MCF 10A (cell line): ENCODE results near the gene KRTAP5-2. TPM values are rescaled to one million over a fixed set of nuclear protein-coding genes. Genes with fewer than 3 reads are reported as not detected.

Experiments
- BruUV-seq: library from RNA; stranded (reverse); fragments of 400-500 nt; replicated peaks from 2 replicates; lab custom pipeline; 2021; lab: Mats Ljungman, UMichigan
- CTCF ChIA-PET: fragments of 300-600 bp; sonication (Branson Sonifier 250); formaldehyde crosslinking; extraction: SDS; loops from one replicate; lab custom pipeline; 2021; ENCODE audit warnings: antibody characterized with exemption, inconsistent platforms; lab: Yijun Ruan, JAX
- POLR2A ChIA-PET: fragments of 300-600, 350-650 bp; sonication (Branson Sonifier 250); formaldehyde crosslinking; extraction: SDS; loops from one replicate; lab custom pipeline; 2020; ENCODE audit warnings: antibody characterized with exemption, inconsistent platforms; lab: Yijun Ruan, JAX
- DNase-seq: peaks from one replicate; pipeline ENCODE4 v3.0.0-alpha.2; 2018; ENCODE audit not compliant: unreplicated experiment
- H3K27ac Mint-ChIP-seq: one replicate; pipeline ENCODE4 v1.8.0; 2022; ENCODE audit warnings: mild to moderate bottlenecking, low read depth, mixed read lengths; ENCODE audit not compliant: unreplicated experiment
- H3K27me3 Mint-ChIP-seq: one replicate; pipeline ENCODE4 v1.8.0; 2022; ENCODE audit warnings: mixed read lengths; ENCODE audit not compliant: insufficient read depth, unreplicated experiment
- H3K36me3 Mint-ChIP-seq: one replicate; pipeline ENCODE4 v1.8.0; 2022; ENCODE audit warnings: mild to moderate bottlenecking, moderate library complexity, mixed read lengths; ENCODE audit not compliant: insufficient read depth, unreplicated experiment
- H3K4me1 Mint-ChIP-seq: one replicate; pipeline ENCODE4 v1.8.0; 2022; ENCODE audit warnings: mixed read lengths; ENCODE audit not compliant: insufficient read depth, unreplicated experiment
- H3K4me3 Mint-ChIP-seq: one replicate; pipeline ENCODE4 v1.8.0; 2022; ENCODE audit warnings: mild to moderate bottlenecking, moderate library complexity, mixed read lengths; ENCODE audit not compliant: unreplicated experiment
- H3K9me3 Mint-ChIP-seq: one replicate; pipeline ENCODE4 v1.8.0; 2022; ENCODE audit warnings: mixed read lengths; ENCODE audit not compliant: unreplicated experiment
- intact Hi-C: fragments of 100-400 bp; cut with micrococcal nuclease; formaldehyde crosslinking; loops from 2 replicates; pipeline ENCODE4 v1.14.1; 2022
- total RNA-seq: library from RNA; stranded (reverse); gene quantifications from 2 replicates; pipeline ENCODE4 v1.2.3, GENCODE V29; 2022
- TF ChIP-seq, protein P1 (sequence below): fragments of 200-600 bp; IDR thresholded peaks from one replicate; pipeline ENCODE4 v1.8.0; 2022; ENCODE audit warnings: antibody characterized with exemption, mild to moderate bottlenecking; ENCODE audit not compliant: unreplicated experiment

The KRTAP5-2 gene
- total RNA-seq, 1 experiment from 2014 or later = not detected

DNA sequence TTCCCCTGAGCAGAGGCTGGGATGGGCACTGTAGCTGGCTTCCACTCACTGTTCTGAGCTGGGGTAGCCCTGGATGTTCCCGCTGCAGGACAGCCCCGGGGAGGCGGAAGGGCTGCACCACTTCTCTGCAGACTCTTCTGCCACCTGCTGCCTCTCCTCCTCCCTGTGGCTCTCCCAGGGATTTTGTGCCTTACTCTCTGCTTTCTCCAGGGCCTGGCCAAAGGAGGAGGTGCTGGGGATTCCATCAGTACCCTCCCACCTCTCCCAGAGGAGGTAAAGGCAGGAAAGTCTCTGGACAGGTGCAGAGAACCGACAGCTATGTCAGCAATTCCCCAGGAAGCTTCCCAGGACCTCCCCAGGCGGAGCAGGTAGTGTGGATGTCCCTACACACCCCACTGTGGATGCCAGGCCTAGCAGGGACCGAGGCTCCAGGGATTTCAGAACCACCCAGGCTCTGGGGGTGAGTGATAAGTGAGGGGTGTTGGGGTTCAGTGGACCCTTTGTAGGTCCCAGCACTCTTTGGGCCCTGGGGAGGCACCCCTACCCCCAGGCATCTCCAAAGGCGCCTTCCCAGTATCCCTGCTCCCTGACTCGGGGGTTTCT lies 37.3 kb downstream of the KRTAP5-2 start:
- H3K4me3 Mint-ChIP-seq = no peak overlapping the region
- BruUV-seq = no TSS peak
- no peaks in the 10 kb centered on the region for H3K9me3 Mint-ChIP-seq
- H3K27me3 Mint-ChIP-seq = no peaks in the 10 kb centered on the region
- TF ChIP-seq, protein P1, sequence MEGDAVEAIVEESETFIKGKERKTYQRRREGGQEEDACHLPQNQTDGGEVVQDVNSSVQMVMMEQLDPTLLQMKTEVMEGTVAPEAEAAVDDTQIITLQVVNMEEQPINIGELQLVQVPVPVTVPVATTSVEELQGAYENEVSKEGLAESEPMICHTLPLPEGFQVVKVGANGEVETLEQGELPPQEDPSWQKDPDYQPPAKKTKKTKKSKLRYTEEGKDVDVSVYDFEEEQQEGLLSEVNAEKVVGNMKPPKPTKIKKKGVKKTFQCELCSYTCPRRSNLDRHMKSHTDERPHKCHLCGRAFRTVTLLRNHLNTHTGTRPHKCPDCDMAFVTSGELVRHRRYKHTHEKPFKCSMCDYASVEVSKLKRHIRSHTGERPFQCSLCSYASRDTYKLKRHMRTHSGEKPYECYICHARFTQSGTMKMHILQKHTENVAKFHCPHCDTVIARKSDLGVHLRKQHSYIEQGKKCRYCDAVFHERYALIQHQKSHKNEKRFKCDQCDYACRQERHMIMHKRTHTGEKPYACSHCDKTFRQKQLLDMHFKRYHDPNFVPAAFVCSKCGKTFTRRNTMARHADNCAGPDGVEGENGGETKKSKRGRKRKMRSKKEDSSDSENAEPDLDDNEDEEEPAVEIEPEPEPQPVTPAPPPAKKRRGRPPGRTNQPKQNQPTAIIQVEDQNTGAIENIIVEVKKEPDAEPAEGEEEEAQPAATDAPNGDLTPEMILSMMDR = no peak
- H3K27ac Mint-ChIP-seq = no peak overlapping the region
- ChIA-PET POLR2A (interaction anchor here (0.6 to 2.2 kb wide), 2 partner anchors 11 to 14 kb away, joined by 4 to 16 read pairs; partner anchors contain the start of gene DUSP8), CTCF (interaction anchor here (0.7 to 3.9 kb wide), 4 partner anchors 8 to 65 kb away, joined by 3 to 32 read pairs (median 4); no protein-coding TSS in a partner anchor)
- intact Hi-C loops = no loop called here
- no peak for DNase-seq
- no peaks in the 10 kb centered on the region for H3K36me3 Mint-ChIP-seq
- peaks cover 25% of the 10 kb centered on the region for H3K4me1 Mint-ChIP-seq

DNA sequence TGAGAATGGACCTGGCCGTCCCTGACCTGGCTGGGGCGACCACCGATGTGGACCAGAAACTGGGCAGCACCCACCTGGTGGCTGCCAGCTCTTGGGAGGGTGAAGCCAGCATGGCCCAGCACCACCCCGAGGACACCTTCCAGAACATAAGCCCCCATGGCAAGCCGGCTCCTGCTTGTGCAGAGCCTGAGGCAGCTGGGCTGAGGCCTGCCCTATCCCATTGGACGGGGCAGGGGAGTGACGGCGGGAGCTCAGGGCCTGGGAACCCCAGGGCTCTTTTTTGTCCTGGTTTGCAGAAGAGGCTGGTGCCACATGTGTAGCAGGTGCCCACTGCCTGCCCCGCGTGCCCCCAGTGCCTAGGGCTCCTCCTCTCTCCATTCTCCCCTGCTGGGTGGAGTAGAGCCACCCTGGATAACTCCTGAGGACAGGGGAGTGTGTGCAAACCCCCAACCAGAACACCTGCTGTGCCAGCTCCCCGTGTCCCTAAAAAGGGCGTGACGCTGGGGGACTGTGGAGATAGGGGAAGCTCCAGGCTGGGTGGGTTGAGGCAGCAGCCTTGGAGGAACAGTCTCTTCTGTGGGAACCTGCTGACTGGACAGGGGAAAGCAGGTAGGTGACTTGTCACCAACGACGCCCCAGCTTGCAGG lies 38.0 kb downstream of the KRTAP5-2 start:
- Mint-ChIP-seq H3K36me3 (no peaks in the 10 kb centered on the region), H3K4me3 (no peak overlapping the region), H3K27ac (no peak overlapping the region), H3K9me3 (no peaks in the 10 kb centered on the region), H3K27me3 (no peaks in the 10 kb centered on the region), H3K4me1 (peaks cover 25% of the 10 kb centered on the region)
- ChIA-PET POLR2A (interaction anchor here (0.6 to 2.2 kb wide), 6 partner anchors 8 to 684 kb away, joined by 3 to 16 read pairs (median 4); partner anchors contain the start of gene DUSP8), CTCF (interaction anchor here (0.7 to 3.9 kb wide), 7 partner anchors 9 to 64 kb away, joined by 3 to 32 read pairs (median 3); no protein-coding TSS in a partner anchor)
- no TSS peak for BruUV-seq
- TF ChIP-seq, protein P1 = no peak
- intact Hi-C loops = no loop called here
- DNase-seq = no peak

DNA sequence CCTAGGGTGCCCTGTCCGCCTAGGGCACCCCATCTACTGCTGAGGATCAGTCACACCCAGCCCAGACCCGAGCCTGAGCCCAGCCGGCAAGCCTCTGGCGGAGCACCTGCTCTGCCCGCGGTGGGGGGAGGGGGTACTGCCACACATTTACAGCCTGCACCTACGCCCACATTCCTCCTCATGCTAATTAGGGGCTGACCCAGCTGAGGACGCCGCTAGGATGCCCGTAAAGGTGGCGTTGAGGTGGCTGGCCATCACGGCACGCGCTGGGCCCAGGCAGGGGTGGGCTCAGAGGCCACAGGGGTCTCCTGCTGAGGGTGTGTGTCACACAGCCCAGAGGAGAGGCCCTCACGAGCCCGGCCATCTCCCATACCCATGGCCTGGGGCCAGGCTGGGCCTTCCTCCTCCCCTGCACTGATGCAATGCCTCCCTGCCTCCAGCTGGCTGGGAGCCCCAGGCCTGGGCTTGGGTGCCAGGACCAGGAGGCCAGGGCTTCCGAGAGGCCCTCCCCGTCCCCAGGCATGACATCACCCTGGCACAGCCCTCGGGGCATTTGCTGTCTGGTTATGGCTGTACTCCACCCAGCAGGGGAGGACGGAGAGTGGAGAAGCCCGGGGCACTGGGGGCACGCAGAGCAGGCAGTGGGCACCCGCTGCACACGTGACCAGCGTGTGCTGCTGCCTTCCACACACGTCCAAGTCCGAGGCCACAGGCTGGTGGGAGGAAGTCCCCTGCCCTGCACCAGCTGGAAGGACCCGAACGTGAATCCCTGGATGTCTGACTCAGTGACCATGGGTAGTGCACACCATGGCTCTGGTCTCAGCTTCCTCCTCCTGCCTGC lies 38.8 kb downstream of the KRTAP5-2 start:
- Mint-ChIP-seq H3K4me3 (peak overlapping the region; percentile 52), H3K9me3 (no peaks in the 10 kb centered on the region), H3K36me3 (no peaks in the 10 kb centered on the region), H3K4me1 (peaks cover 26% of the 10 kb centered on the region), H3K27me3 (no peaks in the 10 kb centered on the region), H3K27ac (peak overlapping the region; percentile 49)
- POLR2A ChIA-PET = interaction anchor here (0.6 to 2.2 kb wide), 8 partner anchors 9 to 683 kb away, joined by 3 to 16 read pairs (median 4); no protein-coding TSS in a partner anchor
- intact Hi-C loops = loop anchor here (1.0 to 10.0 kb wide), 2 partner anchors 15 to 275 kb away; partner anchors contain the start of genes SYT8 and TNNI2
- TF ChIP-seq, protein P1 = no peak
- CTCF ChIA-PET = interaction anchor here (0.7 to 3.9 kb wide), 6 partner anchors 9 to 63 kb away, joined by 3 to 32 read pairs (median 4); no protein-coding TSS in a partner anchor
- peak; percentile 96 for DNase-seq
- BruUV-seq = no TSS peak
